ENCODE measurements around the gene LZTR1. TPM values are rescaled to one million over a fixed set of nuclear protein-coding genes. Genes with fewer than 3 reads are reported as not detected.
"Not testable (repeated sequence)": the region's sequence is repeated elsewhere in the genome, so short reads cannot be mapped to it uniquely, and the experiment has no call there.

LZTR1 gene
- total RNA-seq, 4 donors from 2014 or later: 18.2 to 73.7 (median 56.1) TPM

GRCh38 chr22:21045585-21046294, 63.6 kb downstream of the LZTR1 start, which contains the start of gene LRRC74B:
TSS of gene LRRC74B (plus strand) at chr22:21045946. CDS start at chr22:21045987, 41 bp downstream.
- intact Hi-C loops (cut with DNase I; ENCODE audit: low total_unique reads): no loop called here
- no peaks in the 10 kb centered on the region for H3K4me1 ChIP-seq
- H3K27ac ChIP-seq: peak within 1 kb of the TSS in 1 of 2 donors; percentile 54
- TF ChIP-seq, protein P1, sequence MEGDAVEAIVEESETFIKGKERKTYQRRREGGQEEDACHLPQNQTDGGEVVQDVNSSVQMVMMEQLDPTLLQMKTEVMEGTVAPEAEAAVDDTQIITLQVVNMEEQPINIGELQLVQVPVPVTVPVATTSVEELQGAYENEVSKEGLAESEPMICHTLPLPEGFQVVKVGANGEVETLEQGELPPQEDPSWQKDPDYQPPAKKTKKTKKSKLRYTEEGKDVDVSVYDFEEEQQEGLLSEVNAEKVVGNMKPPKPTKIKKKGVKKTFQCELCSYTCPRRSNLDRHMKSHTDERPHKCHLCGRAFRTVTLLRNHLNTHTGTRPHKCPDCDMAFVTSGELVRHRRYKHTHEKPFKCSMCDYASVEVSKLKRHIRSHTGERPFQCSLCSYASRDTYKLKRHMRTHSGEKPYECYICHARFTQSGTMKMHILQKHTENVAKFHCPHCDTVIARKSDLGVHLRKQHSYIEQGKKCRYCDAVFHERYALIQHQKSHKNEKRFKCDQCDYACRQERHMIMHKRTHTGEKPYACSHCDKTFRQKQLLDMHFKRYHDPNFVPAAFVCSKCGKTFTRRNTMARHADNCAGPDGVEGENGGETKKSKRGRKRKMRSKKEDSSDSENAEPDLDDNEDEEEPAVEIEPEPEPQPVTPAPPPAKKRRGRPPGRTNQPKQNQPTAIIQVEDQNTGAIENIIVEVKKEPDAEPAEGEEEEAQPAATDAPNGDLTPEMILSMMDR (IDR thresholded peaks at IDR 0.05): no peak
- no peak for TF ChIP-seq POLR2A (IDR thresholded peaks at IDR 0.05)
- peak within 1 kb of the TSS; percentile 35 to 39 for H3K4me3 ChIP-seq
- H3K27me3 ChIP-seq: no peaks in the 10 kb centered on the region
- H3K36me3 ChIP-seq: no peaks in the 10 kb centered on the region
- peak; percentile 88 to 92 for DNase-seq
- H3K9me3 ChIP-seq: no peaks in the 10 kb centered on the region

DNA sequence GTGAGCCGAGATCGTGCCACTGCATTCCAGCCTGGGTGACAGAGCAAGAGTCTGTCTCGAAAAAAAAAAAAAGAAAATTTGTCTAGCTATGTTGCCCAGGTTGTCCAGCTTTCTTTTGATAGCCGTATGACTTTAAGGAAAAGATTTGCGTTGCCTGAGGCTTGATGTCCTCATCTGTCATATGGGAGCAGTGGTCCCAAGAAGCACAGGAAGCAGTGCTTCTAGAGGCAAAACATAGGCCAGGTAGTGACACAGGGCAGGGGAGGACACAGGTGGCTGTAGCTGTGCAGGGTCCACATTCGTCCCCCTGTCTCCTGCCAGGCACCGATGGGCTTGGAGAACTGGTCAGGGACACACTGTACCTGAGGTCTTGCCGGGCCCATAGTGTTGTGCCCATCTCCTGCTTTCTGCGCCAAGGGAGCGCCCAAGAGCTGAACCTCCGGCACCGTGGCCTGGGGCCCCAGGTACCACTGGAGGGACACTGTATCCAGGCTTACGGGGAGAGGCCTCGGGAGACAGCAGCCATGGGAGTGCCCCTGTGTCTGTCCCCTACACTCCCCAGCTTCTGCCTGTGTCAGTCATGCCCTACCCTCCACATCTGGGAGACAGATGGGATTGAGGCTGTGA, 65.1 kb downstream of the LZTR1 start:
- TF ChIP-seq POLR2A (IDR thresholded peaks at IDR 0.05): no peak
- TF ChIP-seq, protein P1 (IDR thresholded peaks at IDR 0.05): no peak
- intact Hi-C loops (cut with DNase I; ENCODE audit: low total_unique reads): no loop called here
- Histone ChIP-seq H3K4me1 (no peaks in the 10 kb centered on the region), H3K4me3 (no peak overlapping the region), H3K27me3 (no peaks in the 10 kb centered on the region), H3K36me3 (no peaks in the 10 kb centered on the region), H3K27ac (no peak overlapping the region), H3K9me3 (no peaks in the 10 kb centered on the region)
- no peak for DNase-seq

DNA sequence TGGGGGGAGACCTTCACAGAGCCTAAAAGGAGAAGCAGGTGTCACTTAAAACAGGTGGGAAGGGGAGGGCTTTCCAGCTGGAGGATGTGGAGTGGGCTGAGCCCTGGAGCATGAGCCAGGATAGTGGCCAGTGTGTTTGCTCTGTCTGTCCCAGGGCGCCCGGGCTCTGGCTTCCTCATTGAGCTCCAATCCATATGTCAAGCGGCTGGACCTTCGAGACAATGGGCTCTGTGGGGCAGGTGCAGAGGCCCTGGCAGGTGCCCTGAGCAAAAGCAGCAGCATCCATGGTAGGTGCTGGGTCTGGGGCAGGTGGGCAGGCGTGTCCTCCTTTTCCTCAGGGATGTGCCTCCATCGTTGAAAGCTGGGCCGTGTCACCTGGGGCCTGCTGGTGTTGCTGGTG, 65.6 kb downstream of the LZTR1 start:
- no peak overlapping the region for H3K4me3 ChIP-seq
- no peaks in the 10 kb centered on the region for H3K9me3 ChIP-seq
- intact Hi-C loops (cut with DNase I; ENCODE audit: low total_unique reads): no loop called here
- no peaks in the 10 kb centered on the region for H3K4me1 ChIP-seq
- H3K27me3 ChIP-seq: no peaks in the 10 kb centered on the region
- H3K27ac ChIP-seq: no peak overlapping the region
- no peak for TF ChIP-seq POLR2A (IDR thresholded peaks at IDR 0.05)
- TF ChIP-seq, protein P1 (IDR thresholded peaks at IDR 0.05): no peak
- DNase-seq: peak in 1 of 2 donors; percentile 11
- no peaks in the 10 kb centered on the region for H3K36me3 ChIP-seq

DNA sequence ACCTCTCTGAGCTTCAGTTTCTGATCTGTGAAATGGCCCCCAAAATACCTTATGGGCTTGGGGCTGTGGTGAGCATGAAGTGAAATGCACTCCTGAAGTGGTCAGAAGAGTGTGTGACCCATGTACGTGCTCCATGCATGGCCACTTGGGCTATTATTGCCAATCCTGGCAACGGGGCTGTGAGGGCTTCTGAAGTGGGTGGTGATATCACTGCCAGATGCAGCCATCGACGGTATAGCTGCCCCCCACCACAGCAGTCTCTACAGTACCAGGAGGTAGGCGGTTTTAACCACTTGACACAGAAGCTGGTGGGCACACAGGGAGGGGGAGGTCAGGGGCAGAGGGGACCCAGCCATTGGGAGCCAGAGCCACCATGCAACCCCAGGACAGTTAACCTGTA, 66.4 kb downstream of the LZTR1 start:
- DNase-seq; H3K4me3 ChIP-seq; H3K36me3 ChIP-seq; H3K27me3 ChIP-seq; H3K4me1 ChIP-seq; H3K27ac ChIP-seq; H3K9me3 ChIP-seq; intact Hi-C loops (cut with DNase I; ENCODE audit: low total_unique reads): not testable (repeated sequence)

MicroRNAs encoded within 50 kb of the gene (microRNA counts, 767-probe panel; counts per million panel counts)
- microRNA hsa-miR-649: 0 counts per million in 2 donors

Small RNA genes lying within 50 kb of the gene (microRNA-seq; reads per million reads assigned to microRNA genes)
- gene MIR649 (ENCODE audit: borderline microRNAs expressed, borderline replicate concordance): not detected

Small RNA genes lying within 50 kb of the gene (small RNA-seq; reads per million reads assigned to genes)
- gene MIR649: not detected

Other genes with a start within 250 kb of the LZTR1 start
- 1 to 10 TPM in 2 of 4 donors, not detected in 2; 1.0 to 4.5 TPM for gene SERPIND1, start 208.2 kb upstream of the LZTR1 start, total RNA-seq
- 100 to 1,000 TPM in 2 of 4 donors, 10 to 100 TPM in 2; 48.9 to 238 (median 108) TPM for gene PI4KA, start 123.5 kb upstream of the LZTR1 start, total RNA-seq
- gene SNAP29, start 123.3 kb upstream of the LZTR1 start, total RNA-seq: 10 to 100 TPM in 3 of 4 donors, 1 to 10 TPM in 1; 5.3 to 33.5 (median 13.1) TPM
- 10 to 100 TPM; 29.4 to 74.2 (median 57.6) TPM for gene CRKL, start 64.9 kb upstream of the LZTR1 start, total RNA-seq
- gene AIFM3, start 15.0 kb upstream of the LZTR1 start, total RNA-seq: 1 to 10 TPM in 2 of 4 donors, not detected in 2; 3.2 to 3.4 TPM
- gene THAP7, start 19.8 kb downstream of the LZTR1 start, total RNA-seq: 10 to 100 TPM; 16.2 to 45.9 (median 30.9) TPM
- gene P2RX6, start 32.9 kb downstream of the LZTR1 start, total RNA-seq: 1 to 10 TPM in 2 of 4 donors, under 1 TPM in 1, not detected in 1; 0.76 to 1.5 (median 1.2) TPM
- gene SLC7A4, start 50.3 kb downstream of the LZTR1 start, total RNA-seq: 1 to 10 TPM in 1 of 4 donors, under 1 TPM in 2, not detected in 1; 0.35 to 7.9 (median 0.43) TPM
- gene LRRC74B, start 63.6 kb downstream of the LZTR1 start, total RNA-seq: under 1 TPM in 2 of 4 donors, not detected in 2; 0.14 to 0.18 TPM

All from uterus (tissue), 4 donors.